Suprapubic skin (tissue), 4 donors: Measurements from ENCODE around the gene TAMM41. TPM values are rescaled to one million over a fixed set of nuclear protein-coding genes. Genes with fewer than 3 reads are reported as not detected.

Experiments
- DNase-seq, 2 donors: peaks; one replicate each; pipeline ENCODE4 v3.0.0-alpha.2; 2019; ENCODE audit warnings: low spot score in 2 of 2
- H3K27ac ChIP-seq: fragments of 200-600 bp; sonication (generic); one replicate; pipeline ENCODE4 v1.5.1; 2019
- H3K27me3 ChIP-seq: fragments of 200-600 bp; sonication (generic); one replicate; pipeline ENCODE4 v1.5.1; 2019
- H3K36me3 ChIP-seq: fragments of 200-600 bp; sonication (generic); one replicate; pipeline ENCODE4 v1.5.1; 2019
- H3K4me1 ChIP-seq: fragments of 200-600 bp; sonication (generic); one replicate; pipeline ENCODE4 v1.5.1; 2019
- H3K4me3 ChIP-seq: fragments of 200-600 bp; sonication (generic); one replicate; pipeline ENCODE4 v1.5.1; 2019; ENCODE audit warnings: mild to moderate bottlenecking
- H3K9me3 ChIP-seq: fragments of 200-600 bp; sonication (generic); one replicate; pipeline ENCODE4 v1.5.1; 2019
- CTCF ChIP-seq, 2 donors: fragments of 200-600 bp in 1 of 2; fragments of 450-650 bp in 1 of 2; sonication (generic) in 1 of 2; IDR thresholded peaks; one replicate each; pipeline ENCODE4 v1.5.1; 2016 to 2019; ENCODE audit warnings: antibody characterized with exemption in 2 of 2, mild to moderate bottlenecking in 1 of 2, moderate library complexity in 1 of 2
- EP300 ChIP-seq: sonication (generic); formaldehyde crosslinking; IDR thresholded peaks from one replicate; pipeline ENCODE4 v1.6.1; 2017; ENCODE audit warnings: antibody characterized with exemption
- POLR2A ChIP-seq, 2 donors: fragments of 450-650 bp; IDR thresholded peaks; one replicate each; pipeline ENCODE4 v1.6.1; 2017; ENCODE audit warnings: antibody characterized with exemption in 2 of 2, mild to moderate bottlenecking in 2 of 2, moderate library complexity in 2 of 2
- POLR2AphosphoS5 ChIP-seq, 3 donors: sonication (generic); formaldehyde crosslinking; IDR thresholded peaks; one replicate each; pipeline ENCODE4 v1.6.1; 2017; ENCODE audit warnings: antibody characterized with exemption in 3 of 3
- WGBS: methylation state at CpG from one replicate; pipeline ENCODE4 v1.1.5; 2018; 5-methylcytosine and 5-hydroxymethylcytosine counted together
- total RNA-seq, 4 donors: library from RNA; depleted of rRNA; stranded (reverse); fragments of >200 nt; gene quantifications; one replicate each; pipeline ENCODE4 v1.1.0, GENCODE V29; 2016

Gene TAMM41
- total RNA-seq, 4 donors from 2014 or later: 9.2 to 36.6 (median 15.1) TPM

- peaks cover 36% of the 10 kb centered on the region for H3K36me3 ChIP-seq
- no peaks in the 10 kb centered on the region for H3K9me3 ChIP-seq
- H3K27me3 ChIP-seq: no peaks in the 10 kb centered on the region
Measured at GRCh38 chr3:11799791-11800190, 46.9 kb downstream of the TAMM41 start.

GRCh38 chr3:11794927-11795326 is 51.8 kb downstream of the TAMM41 start:
- TF ChIP-seq POLR2AphosphoS5 (IDR thresholded peaks at IDR 0.05): no peak
- no peak for TF ChIP-seq POLR2A (IDR thresholded peaks at IDR 0.05)
- TF ChIP-seq CTCF (IDR thresholded peaks at IDR 0.05): no peak
- TF ChIP-seq EP300: no peak
- WGBS: 66% methylated on average over 2 of the region's 2 CpGs
- peaks cover 26% of the 10 kb centered on the region for H3K36me3 ChIP-seq

More at GRCh38 chr3:11799791-11800190, 46.9 kb downstream of the TAMM41 start:
- no peak overlapping the region for H3K4me3 ChIP-seq
- WGBS: 94% methylated on average over 1 of the region's 1 CpG
- DNase-seq: no peak
- TF ChIP-seq CTCF (IDR thresholded peaks at IDR 0.05): no peak
- TF ChIP-seq POLR2A (IDR thresholded peaks at IDR 0.05): no peak
- TF ChIP-seq POLR2AphosphoS5 (IDR thresholded peaks at IDR 0.05): no peak
- TF ChIP-seq EP300: no peak
- H3K4me1 ChIP-seq: peaks cover 14% of the 10 kb centered on the region
- no peak overlapping the region for H3K27ac ChIP-seq

GRCh38 chr3:11791339-11792200 is 55.1 kb downstream of the TAMM41 start:
- H3K4me3 ChIP-seq: no peak overlapping the region
- no peak for TF ChIP-seq CTCF (IDR thresholded peaks at IDR 0.05)
- H3K36me3 ChIP-seq: peaks cover 45% of the 10 kb centered on the region
- H3K27ac ChIP-seq: peak overlapping the region; percentile 63
- no peaks in the 10 kb centered on the region for H3K9me3 ChIP-seq
- 77% methylated on average over 6 of the region's 6 CpGs for WGBS
- H3K4me1 ChIP-seq: peaks cover 27% of the 10 kb centered on the region
- no peak for DNase-seq
- H3K27me3 ChIP-seq: no peaks in the 10 kb centered on the region

More at GRCh38 chr3:11794927-11795326, 51.8 kb downstream of the TAMM41 start:
- H3K27me3 ChIP-seq: no peaks in the 10 kb centered on the region
- H3K4me1 ChIP-seq: peaks cover 27% of the 10 kb centered on the region
- H3K27ac ChIP-seq: peak overlapping the region; percentile 56
- no peak overlapping the region for H3K4me3 ChIP-seq
- DNase-seq: no peak
- no peaks in the 10 kb centered on the region for H3K9me3 ChIP-seq

GRCh38 chr3:11789412-11789811 is 57.3 kb downstream of the TAMM41 start:
- peaks cover 40% of the 10 kb centered on the region for H3K36me3 ChIP-seq
- no peaks in the 10 kb centered on the region for H3K27me3 ChIP-seq
- no peak for DNase-seq
- peaks cover 12% of the 10 kb centered on the region for H3K4me1 ChIP-seq
- WGBS: 90% methylated on average over 1 of the region's 1 CpG
- no peaks in the 10 kb centered on the region for H3K9me3 ChIP-seq
- no peak overlapping the region for H3K4me3 ChIP-seq
- H3K27ac ChIP-seq: no peak overlapping the region
- no peak for TF ChIP-seq POLR2A (IDR thresholded peaks at IDR 0.05)
- no peak for TF ChIP-seq CTCF (IDR thresholded peaks at IDR 0.05)
- no peak for TF ChIP-seq EP300
- no peak for TF ChIP-seq POLR2AphosphoS5 (IDR thresholded peaks at IDR 0.05)

- 49% methylated on average over 3 of the region's 3 CpGs for WGBS
- H3K27ac ChIP-seq: no peak overlapping the region
Measured at GRCh38 chr3:11784971-11785377, 61.7 kb downstream of the TAMM41 start.

More at GRCh38 chr3:11784971-11785377, 61.7 kb downstream of the TAMM41 start:
- TF ChIP-seq POLR2AphosphoS5 (IDR thresholded peaks at IDR 0.05) (no peak), CTCF (IDR thresholded peaks at IDR 0.05) (no peak), POLR2A (IDR thresholded peaks at IDR 0.05) (no peak), EP300 (no peak)
- Histone ChIP-seq H3K4me3 (no peak overlapping the region), H3K4me1 (peaks cover under 1% of the 10 kb centered on the region), H3K9me3 (no peaks in the 10 kb centered on the region), H3K27me3 (no peaks in the 10 kb centered on the region), H3K36me3 (peaks cover 36% of the 10 kb centered on the region)
- no peak for DNase-seq
